AG04450 (cell line): ENCODE results near the gene TENT4B. TPM values are rescaled to one million over a fixed set of nuclear protein-coding genes. Genes with fewer than 3 reads are reported as not detected.

Source experiments
- CTCF ChIA-PET: fragments of 300-600, 350-600 bp; formaldehyde crosslinking; extraction: SDS; loops from one replicate; lab custom pipeline; 2022; ENCODE audit warnings: antibody characterized with exemption, inconsistent platforms; lab: Charles Lee
- POLR2A ChIA-PET: fragments of 350-600 bp; formaldehyde crosslinking; extraction: SDS; loops from one replicate; lab custom pipeline; 2021; ENCODE audit warnings: antibody characterized with exemption, inconsistent platforms; lab: Yijun Ruan, JAX
- DNase-seq: peaks from one replicate; pipeline ENCODE4 v3.0.0-alpha.2; 2011; ENCODE audit warnings: low read depth, low spot score
- H3K27ac ChIP-seq: one replicate; pipeline ENCODE4 v1.5.1; 2012; ENCODE audit warnings: low read depth, low read length, control low read depth
- H3K27me3 ChIP-seq: one replicate; pipeline ENCODE4 v1.6.0; 2012; ENCODE audit warnings: low read length; ENCODE audit not compliant: control insufficient read depth, insufficient read depth
- H3K4me3 ChIP-seq: 2 replicates; pipeline ENCODE4 v1.5.1; 2011; ENCODE audit warnings: mild to moderate bottlenecking, low read depth, low read length, control low read depth
- H3K9me3 ChIP-seq: 2 replicates; pipeline ENCODE4 v1.5.1; 2012; ENCODE audit warnings: low read length; ENCODE audit not compliant: control insufficient read depth, insufficient read depth
- CTCF ChIP-seq: IDR thresholded peaks from 2 replicates; pipeline ENCODE4 v1.5.1; 2011; ENCODE audit warnings: low read depth, low read length, control low read depth, inconsistent platforms
- polyA plus RNA-seq: library from polyadenylated mRNA; depleted of rRNA; stranded (reverse); fragments of >200 nt; gene quantifications from 2 replicates; pipeline ENCODE4 v1.2.3, GENCODE V29; 2011

TENT4B gene
- polyA plus RNA-seq, 1 experiment = 8.9 TPM

DNA sequence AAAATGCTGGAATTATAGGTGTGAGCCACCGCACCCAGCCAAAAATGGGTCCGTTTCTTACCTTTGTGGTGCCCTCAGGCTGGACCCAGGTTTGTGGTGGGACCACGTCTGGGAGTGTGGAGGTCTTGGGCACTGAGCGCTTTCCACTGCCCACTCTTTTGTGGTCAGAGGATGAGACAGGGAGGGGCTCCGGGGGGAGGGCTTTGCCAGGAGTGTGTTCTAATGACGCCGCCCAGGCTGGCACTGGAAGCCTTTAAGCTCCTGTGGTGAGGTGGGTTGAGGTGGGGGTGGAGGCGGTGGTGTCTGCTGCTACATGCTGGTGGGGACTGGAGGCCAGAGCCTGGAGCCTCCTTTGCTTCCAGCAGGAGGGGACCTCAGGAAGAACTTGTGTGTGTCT lies 100.4 kb downstream of the TENT4B start:
- POLR2A ChIA-PET = no interaction called here
- H3K27ac ChIP-seq = no peak overlapping the region
- no peak overlapping the region for H3K4me3 ChIP-seq
- TF ChIP-seq CTCF = no peak
- DNase-seq = no peak
- CTCF ChIA-PET = interaction anchor here (1.5 kb wide), 1 partner anchor 101 kb away, joined by 5 read pairs; no protein-coding TSS in a partner anchor
- peaks cover 19% of the 10 kb centered on the region for H3K27me3 ChIP-seq
- no peaks in the 10 kb centered on the region; the same call in 1 of the 2 replicates for H3K9me3 ChIP-seq

GRCh38 chr16:50254072-50254471 lies 101.0 kb downstream of the TENT4B start:
- DNase-seq = no peak
- no peak overlapping the region for H3K4me3 ChIP-seq
- POLR2A ChIA-PET = no interaction called here
- CTCF ChIA-PET = interaction anchor here (1.3 to 1.6 kb wide), 2 partner anchors 9 to 229 kb away, joined by 6 to 7 read pairs; partner anchors contain the start of gene CNEP1R1
- H3K27ac ChIP-seq = no peak overlapping the region
- H3K27me3 ChIP-seq = peaks cover 19% of the 10 kb centered on the region
- TF ChIP-seq CTCF = no peak
- H3K9me3 ChIP-seq = no peaks in the 10 kb centered on the region; the same call in 1 of the 2 replicates

GRCh38 chr16:50255538-50255937 lies 102.4 kb downstream of the TENT4B start:
- TF ChIP-seq CTCF = no peak
- H3K27me3 ChIP-seq = peaks cover 20% of the 10 kb centered on the region
- ChIA-PET CTCF (interaction anchor here (0.6 to 1.8 kb wide), 4 partner anchors 73 to 231 kb away, joined by 3 to 8 read pairs (median 5); partner anchors contain the start of gene CNEP1R1), POLR2A (no interaction called here)
- peaks cover 6% of the 10 kb centered on the region for H3K9me3 ChIP-seq
- DNase-seq = no peak
- H3K4me3 ChIP-seq = no peak overlapping the region
- H3K27ac ChIP-seq = no peak overlapping the region

DNA sequence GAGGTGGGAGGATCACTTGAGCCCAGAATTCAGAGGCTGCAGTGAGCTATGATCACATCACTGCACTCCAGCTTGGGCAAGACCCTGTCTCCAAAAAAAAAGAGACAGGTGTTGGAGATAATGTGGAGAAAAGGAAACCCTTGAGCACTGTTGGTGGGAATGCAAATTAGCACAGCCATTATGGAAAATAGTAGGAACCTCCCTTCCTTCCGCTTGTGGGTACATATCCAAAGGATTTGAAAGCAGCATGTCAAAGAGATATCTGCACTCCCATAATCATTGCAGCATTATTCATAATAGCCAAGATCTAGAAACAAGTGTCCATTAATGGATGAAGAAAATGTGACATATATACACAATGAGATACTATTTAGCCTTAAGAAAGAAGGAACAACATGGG lies 103.5 kb downstream of the TENT4B start:
- peaks cover 21% of the 10 kb centered on the region for H3K27me3 ChIP-seq
- peaks cover 8% of the 10 kb centered on the region for H3K9me3 ChIP-seq
- CTCF ChIA-PET = no interaction called here
- no peak overlapping the region for H3K27ac ChIP-seq
- POLR2A ChIA-PET = no interaction called here
- DNase-seq = no peak
- TF ChIP-seq CTCF = no peak
- no peak overlapping the region for H3K4me3 ChIP-seq

- Histone ChIP-seq H3K27ac (no peak overlapping the region), H3K9me3 (peaks cover 8% of the 10 kb centered on the region), H3K27me3 (peaks cover 13% of the 10 kb centered on the region), H3K4me3 (no peak overlapping the region)
- ChIA-PET CTCF (interaction anchor here (0.6 kb wide), 1 partner anchor 1681 kb away, joined by 3 read pairs; no protein-coding TSS in a partner anchor), POLR2A (no interaction called here)
- no peak for DNase-seq
- TF ChIP-seq CTCF = no peak
These were observed 104.8 kb downstream of the TENT4B start for GRCh38 chr16:50257876-50258275.
